ENCODE data around the gene KRT5.

KRT5 gene

GRCh38 chr12:52546126-52546525, 25.9 kb upstream of the KRT5 start:
- TF ChIP-seq JUND (IDR thresholded peaks at IDR 0.05; ENCODE audit: low read depth), result no peak
- no peak for DNase-seq (ENCODE audit: low read depth in 1 of 2, low spot score in 1 of 2)
- in situ Hi-C loops (cut with HindIII; ENCODE audit: low pct_unique_long_range_greater_than_20kb, low sequenced_read_pairs), result no loop called here

- in situ Hi-C loops (cut with HindIII; ENCODE audit: low pct_unique_long_range_greater_than_20kb, low sequenced_read_pairs), result no loop called here
- no peak for DNase-seq (ENCODE audit: low read depth in 1 of 2, low spot score in 1 of 2)
- TF ChIP-seq JUND (IDR thresholded peaks at IDR 0.05; ENCODE audit: low read depth), result no peak
Observed at GRCh38 chr12:52543985-52544883, 24.0 kb upstream of the KRT5 start.

GRCh38 chr12:52542785-52543318, 22.7 kb upstream of the KRT5 start:
- in situ Hi-C loops (cut with HindIII; ENCODE audit: low pct_unique_long_range_greater_than_20kb, low sequenced_read_pairs), result no loop called here
- DNase-seq (ENCODE audit: low read depth in 1 of 2, low spot score in 1 of 2), result no peak
- no peak for TF ChIP-seq JUND (IDR thresholded peaks at IDR 0.05; ENCODE audit: low read depth)

GRCh38 chr12:52542157-52542556, 22.0 kb upstream of the KRT5 start:
- DNase-seq (ENCODE audit: low read depth in 1 of 2, low spot score in 1 of 2), result no peak
- in situ Hi-C loops (cut with HindIII; ENCODE audit: low pct_unique_long_range_greater_than_20kb, low sequenced_read_pairs), result no loop called here
- TF ChIP-seq JUND (IDR thresholded peaks at IDR 0.05; ENCODE audit: low read depth), result no peak

GRCh38 chr12:52541709-52542108, 21.5 kb upstream of the KRT5 start:
- DNase-seq (ENCODE audit: low read depth in 1 of 2, low spot score in 1 of 2), result no peak
- no peak for TF ChIP-seq JUND (IDR thresholded peaks at IDR 0.05; ENCODE audit: low read depth)
- in situ Hi-C loops (cut with HindIII; ENCODE audit: low pct_unique_long_range_greater_than_20kb, low sequenced_read_pairs), result no loop called here

GRCh38 chr12:52540531-52540930, 20.3 kb upstream of the KRT5 start:
- in situ Hi-C loops (cut with HindIII; ENCODE audit: low pct_unique_long_range_greater_than_20kb, low sequenced_read_pairs), result no loop called here
- no peak for DNase-seq (ENCODE audit: low read depth in 1 of 2, low spot score in 1 of 2)
- TF ChIP-seq JUND (IDR thresholded peaks at IDR 0.05; ENCODE audit: low read depth), result no peak

- in situ Hi-C loops (cut with HindIII; ENCODE audit: low pct_unique_long_range_greater_than_20kb, low sequenced_read_pairs), result no loop called here
- no peak for TF ChIP-seq JUND (IDR thresholded peaks at IDR 0.05; ENCODE audit: low read depth)
- DNase-seq (ENCODE audit: low read depth in 1 of 2, low spot score in 1 of 2), result no peak
Observed at GRCh38 chr12:52539821-52540173, 19.6 kb upstream of the KRT5 start.

GRCh38 chr12:52539083-52539820, 19.1 kb upstream of the KRT5 start:
- no peak for TF ChIP-seq JUND (IDR thresholded peaks at IDR 0.05; ENCODE audit: low read depth)
- in situ Hi-C loops (cut with HindIII; ENCODE audit: low pct_unique_long_range_greater_than_20kb, low sequenced_read_pairs), result no loop called here
- peak in 1 of 2 experiments; percentile 18 for DNase-seq (ENCODE audit: low read depth in 1 of 2, low spot score in 1 of 2)

- no peak for DNase-seq (ENCODE audit: low read depth in 1 of 2, low spot score in 1 of 2)
- TF ChIP-seq JUND (IDR thresholded peaks at IDR 0.05; ENCODE audit: low read depth), result no peak
- in situ Hi-C loops (cut with HindIII; ENCODE audit: low pct_unique_long_range_greater_than_20kb, low sequenced_read_pairs), result no loop called here
Observed at GRCh38 chr12:52537101-52537500, 16.9 kb upstream of the KRT5 start.

- DNase-seq (ENCODE audit: low read depth in 1 of 2, low spot score in 1 of 2), result no peak
- TF ChIP-seq JUND (IDR thresholded peaks at IDR 0.05; ENCODE audit: low read depth), result no peak
- in situ Hi-C loops (cut with HindIII; ENCODE audit: low pct_unique_long_range_greater_than_20kb, low sequenced_read_pairs), result no loop called here
Observed at GRCh38 chr12:52535574-52535973, 15.4 kb upstream of the KRT5 start.

- in situ Hi-C loops (cut with HindIII; ENCODE audit: low pct_unique_long_range_greater_than_20kb, low sequenced_read_pairs), result no loop called here
Observed at GRCh38 chr12:52534482-52534881, 14.3 kb upstream of the KRT5 start.

GRCh38 chr12:52533686-52534470, 13.7 kb upstream of the KRT5 start:
- TF ChIP-seq JUND (IDR thresholded peaks at IDR 0.05; ENCODE audit: low read depth), result no peak
- DNase-seq (ENCODE audit: low read depth in 1 of 2, low spot score in 1 of 2), result no peak
- in situ Hi-C loops (cut with HindIII; ENCODE audit: low pct_unique_long_range_greater_than_20kb, low sequenced_read_pairs), result no loop called here

More at GRCh38 chr12:52534482-52534881, 14.3 kb upstream of the KRT5 start:
- no peak for DNase-seq (ENCODE audit: low read depth in 1 of 2, low spot score in 1 of 2)
- TF ChIP-seq JUND (IDR thresholded peaks at IDR 0.05; ENCODE audit: low read depth), result no peak
